NB4 (cell line): ENCODE measurements around the gene ERICH6.

Source experiments
- DNase-seq: peaks from one replicate; pipeline ENCODE4 v3.0.0; 2010; ENCODE audit warnings: low read depth
- H3K4me3 ChIP-seq: one replicate; pipeline ENCODE4 v1.5.1; 2011; ENCODE audit warnings: mild to moderate bottlenecking, low read depth, low read length, moderate library complexity
- CTCF ChIP-seq: IDR thresholded peaks from one replicate; pipeline ENCODE4 v1.5.1; 2012; ENCODE audit warnings: low read depth, low read length
- MYC ChIP-seq: IDR thresholded peaks from 2 replicates; pipeline ENCODE4 v1.6.1; 2011; ENCODE audit warnings: low read depth, low read length
- POLR2A ChIP-seq: IDR thresholded peaks from 2 replicates; pipeline ENCODE4 v1.6.1; 2011; ENCODE audit warnings: mild to moderate bottlenecking; ENCODE audit not compliant: insufficient read length; ENCODE audit errors: extremely low read depth
- TF ChIP-seq, protein P1 (sequence below): IDR thresholded peaks from 2 replicates; pipeline ENCODE4 v1.6.1; 2011; ENCODE audit warnings: low read depth, low read length

ERICH6 gene

DNA sequence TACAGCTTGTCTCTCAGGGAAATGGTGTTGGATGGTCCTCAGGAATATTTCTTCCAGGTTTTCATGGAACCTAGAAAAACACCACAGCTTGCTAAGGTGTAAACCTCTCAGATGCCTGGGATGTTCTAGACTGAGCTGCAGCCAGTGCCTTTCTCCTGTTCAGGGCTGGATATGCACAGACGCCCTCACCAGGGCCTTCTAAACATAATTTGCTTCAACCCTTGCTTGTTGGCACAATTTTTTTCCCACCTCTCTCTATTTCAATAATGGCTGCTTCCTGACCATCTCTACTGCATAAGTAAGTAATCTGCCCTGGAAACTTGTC is 31.0 kb upstream of the ERICH6 start:
- H3K4me3 ChIP-seq, result no peak overlapping the region
- no peak for DNase-seq
- TF ChIP-seq MYC (no peak), POLR2A (no peak), CTCF (no peak)
- TF ChIP-seq, protein P1, sequence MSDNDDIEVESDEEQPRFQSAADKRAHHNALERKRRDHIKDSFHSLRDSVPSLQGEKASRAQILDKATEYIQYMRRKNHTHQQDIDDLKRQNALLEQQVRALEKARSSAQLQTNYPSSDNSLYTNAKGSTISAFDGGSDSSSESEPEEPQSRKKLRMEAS, result no peak

DNA sequence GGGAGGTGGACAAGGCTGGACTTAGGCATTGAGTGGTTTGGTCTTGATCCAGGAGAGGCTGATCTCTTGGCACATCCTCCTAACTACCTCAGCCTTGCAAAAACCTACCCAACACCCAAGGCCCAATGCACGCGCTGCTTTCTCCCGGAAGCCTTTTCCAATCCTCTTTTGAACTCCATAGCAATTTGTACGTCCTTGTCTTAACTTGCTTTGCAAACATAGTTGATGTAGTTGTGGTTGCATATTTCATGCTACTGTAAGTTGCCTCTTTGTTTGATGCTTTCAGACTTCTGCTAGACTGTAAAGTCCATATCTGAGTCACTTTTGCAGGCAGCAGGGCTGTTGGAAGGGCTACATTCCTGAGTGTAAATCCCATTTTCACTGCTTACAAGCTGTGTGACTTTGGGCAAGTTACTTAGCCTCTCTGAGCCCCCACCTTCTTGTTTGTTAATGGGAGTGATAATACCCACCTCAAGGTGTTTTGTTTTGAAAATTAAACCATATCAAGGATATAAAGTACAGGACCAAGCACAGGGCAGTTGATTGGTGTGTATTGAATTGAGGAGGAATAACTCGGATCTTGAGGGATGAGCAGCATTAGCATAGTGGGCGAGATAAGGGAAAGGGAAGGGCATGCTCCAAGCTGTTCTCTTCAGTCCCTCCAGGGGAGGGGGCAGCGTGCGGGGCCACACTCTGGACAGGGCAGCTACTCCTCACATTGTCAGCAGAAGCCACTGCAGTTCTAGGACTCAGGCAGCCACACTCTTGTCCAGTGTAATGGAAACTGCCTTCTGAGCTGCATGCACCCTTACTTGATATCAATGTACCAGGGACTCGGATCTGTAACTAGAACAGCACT is 30.4 kb upstream of the ERICH6 start:
- TF ChIP-seq, protein P1, result no peak
- TF ChIP-seq POLR2A, result no peak
- TF ChIP-seq CTCF, result no peak
- no peak for TF ChIP-seq MYC
- no peak overlapping the region for H3K4me3 ChIP-seq
- no peak for DNase-seq

- no peak overlapping the region for H3K4me3 ChIP-seq
- peak; percentile 52 for DNase-seq
- TF ChIP-seq, protein P1, result no peak
- TF ChIP-seq CTCF, result no peak
Measured at GRCh38 chr3:150733373-150733935, 29.7 kb upstream of the ERICH6 start.

- no peak overlapping the region for H3K4me3 ChIP-seq
- no peak for DNase-seq
- TF ChIP-seq CTCF (no peak), POLR2A (no peak), MYC (no peak)
- TF ChIP-seq, protein P1, result no peak
Measured at GRCh38 chr3:150729682-150730360, 26.1 kb upstream of the ERICH6 start.

- TF ChIP-seq CTCF, result no peak
- no peak for TF ChIP-seq MYC
- TF ChIP-seq, protein P1, result no peak
- TF ChIP-seq POLR2A, result no peak
- H3K4me3 ChIP-seq, result no peak overlapping the region
- no peak for DNase-seq
Measured at GRCh38 chr3:150727653-150728502, 24.2 kb upstream of the ERICH6 start.
